ENCODE results near the gene SHISA9.
"Not testable (repeated sequence)": the region's sequence is repeated elsewhere in the genome, so short reads cannot be mapped to it uniquely, and the experiment has no call there.

The SHISA9 gene

DNA sequence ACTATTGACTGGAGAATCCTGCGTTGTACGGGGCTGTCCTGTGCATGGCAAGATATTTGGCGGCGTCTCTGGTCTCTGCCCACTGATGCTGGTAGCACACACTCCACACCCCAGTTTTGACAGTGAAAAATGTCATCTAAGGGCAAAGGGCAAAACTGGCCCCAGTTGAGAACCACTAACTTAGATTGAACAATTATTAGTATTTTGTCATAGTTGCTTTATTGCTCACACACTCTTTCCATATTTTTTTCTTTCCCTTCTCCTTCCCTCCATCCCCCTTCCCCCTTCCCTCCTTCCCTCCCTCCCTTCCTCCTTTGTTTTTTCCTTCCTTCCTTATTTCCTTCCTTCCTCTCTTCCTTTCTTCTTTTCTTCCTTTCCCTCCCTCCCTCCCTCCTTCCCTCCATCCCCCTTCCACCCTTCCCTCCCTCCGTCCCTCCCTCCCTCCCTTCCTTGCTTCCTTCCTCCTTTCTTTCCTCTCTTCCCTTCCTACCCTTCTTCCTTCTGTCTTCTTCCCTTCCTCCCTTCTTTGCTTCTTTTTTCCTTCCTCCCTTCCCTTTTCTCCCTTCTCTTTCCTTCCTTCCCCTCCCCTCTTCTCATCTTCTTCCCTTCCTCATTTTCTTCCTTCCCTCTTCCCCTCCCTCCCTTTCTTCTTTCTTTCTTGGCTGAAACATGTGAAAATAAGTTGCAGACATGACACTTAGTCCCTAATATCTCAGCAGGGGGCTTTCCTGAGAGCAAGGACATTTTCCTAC is 5.5 kb downstream of the SHISA9 start:
- Histone ChIP-seq H3K27me3 (peaks cover 28% of the 10 kb centered on the region), H3K36me3 (no peaks in the 10 kb centered on the region), H3K9me3 (no peaks in the 10 kb centered on the region), H3K4me3 (ENCODE audit: low read depth, low read length) (no peak overlapping the region), H3K4me1 (no peaks in the 10 kb centered on the region)
- TF ChIP-seq, protein P1, sequence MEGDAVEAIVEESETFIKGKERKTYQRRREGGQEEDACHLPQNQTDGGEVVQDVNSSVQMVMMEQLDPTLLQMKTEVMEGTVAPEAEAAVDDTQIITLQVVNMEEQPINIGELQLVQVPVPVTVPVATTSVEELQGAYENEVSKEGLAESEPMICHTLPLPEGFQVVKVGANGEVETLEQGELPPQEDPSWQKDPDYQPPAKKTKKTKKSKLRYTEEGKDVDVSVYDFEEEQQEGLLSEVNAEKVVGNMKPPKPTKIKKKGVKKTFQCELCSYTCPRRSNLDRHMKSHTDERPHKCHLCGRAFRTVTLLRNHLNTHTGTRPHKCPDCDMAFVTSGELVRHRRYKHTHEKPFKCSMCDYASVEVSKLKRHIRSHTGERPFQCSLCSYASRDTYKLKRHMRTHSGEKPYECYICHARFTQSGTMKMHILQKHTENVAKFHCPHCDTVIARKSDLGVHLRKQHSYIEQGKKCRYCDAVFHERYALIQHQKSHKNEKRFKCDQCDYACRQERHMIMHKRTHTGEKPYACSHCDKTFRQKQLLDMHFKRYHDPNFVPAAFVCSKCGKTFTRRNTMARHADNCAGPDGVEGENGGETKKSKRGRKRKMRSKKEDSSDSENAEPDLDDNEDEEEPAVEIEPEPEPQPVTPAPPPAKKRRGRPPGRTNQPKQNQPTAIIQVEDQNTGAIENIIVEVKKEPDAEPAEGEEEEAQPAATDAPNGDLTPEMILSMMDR (IDR thresholded peaks at IDR 0.05; ENCODE audit: low read depth, low read length): no peak
- DNase-seq: no peak

- TF ChIP-seq, protein P1 (IDR thresholded peaks at IDR 0.05; ENCODE audit: low read depth, low read length): peak; percentile 19; the same call in 1 of the 2 replicates
Observed at GRCh38 chr16:12907670-12908233, 6.4 kb downstream of the SHISA9 start.

GRCh38 chr16:12917246-12917645 is 15.8 kb downstream of the SHISA9 start:
- Histone ChIP-seq H3K27me3 (no peaks in the 10 kb centered on the region), H3K4me1 (no peaks in the 10 kb centered on the region), H3K4me3 (ENCODE audit: low read depth, low read length) (no peak overlapping the region), H3K36me3 (no peaks in the 10 kb centered on the region), H3K9me3 (no peaks in the 10 kb centered on the region)
- no peak for DNase-seq
- TF ChIP-seq, protein P1 (IDR thresholded peaks at IDR 0.05; ENCODE audit: low read depth, low read length): no peak

More at GRCh38 chr16:12907670-12908233, 6.4 kb downstream of the SHISA9 start:
- Histone ChIP-seq H3K4me3 (ENCODE audit: low read depth, low read length) (no peak overlapping the region), H3K27me3 (peaks cover 20% of the 10 kb centered on the region), H3K4me1 (no peaks in the 10 kb centered on the region), H3K9me3 (no peaks in the 10 kb centered on the region), H3K36me3 (no peaks in the 10 kb centered on the region)
- no peak for DNase-seq

GRCh38 chr16:12917653-12918052 is 16.3 kb downstream of the SHISA9 start:
- H3K36me3 ChIP-seq: no peaks in the 10 kb centered on the region
- no peaks in the 10 kb centered on the region for H3K4me1 ChIP-seq
- no peaks in the 10 kb centered on the region for H3K9me3 ChIP-seq
- no peaks in the 10 kb centered on the region for H3K27me3 ChIP-seq
- no peak overlapping the region for H3K4me3 ChIP-seq (ENCODE audit: low read depth, low read length)
- TF ChIP-seq, protein P1 (IDR thresholded peaks at IDR 0.05; ENCODE audit: low read depth, low read length): no peak
- no peak for DNase-seq

DNA sequence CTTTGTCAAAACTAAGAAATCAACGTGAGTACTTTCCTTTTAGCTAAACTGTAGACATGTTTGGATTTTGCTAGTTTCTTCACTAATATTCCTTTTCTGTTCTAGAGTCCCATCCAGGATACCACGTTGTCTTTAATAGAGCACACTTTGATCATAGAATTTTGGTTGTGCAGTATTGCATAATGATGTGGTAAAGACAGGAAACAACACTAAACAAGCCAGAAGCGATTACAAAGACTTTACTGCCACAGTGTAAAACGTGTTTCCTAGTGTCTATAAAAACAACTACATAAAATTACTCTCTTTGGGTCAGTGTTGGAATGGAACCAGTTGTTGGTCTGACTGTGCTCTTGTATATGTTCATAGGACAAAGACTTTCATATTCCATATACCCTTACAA is 19.3 kb downstream of the SHISA9 start:
- Histone ChIP-seq H3K4me3 (ENCODE audit: low read depth, low read length) (no peak overlapping the region), H3K9me3 (no peaks in the 10 kb centered on the region), H3K36me3 (no peaks in the 10 kb centered on the region), H3K4me1 (no peaks in the 10 kb centered on the region), H3K27me3 (no peaks in the 10 kb centered on the region)
- TF ChIP-seq, protein P1 (IDR thresholded peaks at IDR 0.05; ENCODE audit: low read depth, low read length): no peak
- no peak for DNase-seq

DNA sequence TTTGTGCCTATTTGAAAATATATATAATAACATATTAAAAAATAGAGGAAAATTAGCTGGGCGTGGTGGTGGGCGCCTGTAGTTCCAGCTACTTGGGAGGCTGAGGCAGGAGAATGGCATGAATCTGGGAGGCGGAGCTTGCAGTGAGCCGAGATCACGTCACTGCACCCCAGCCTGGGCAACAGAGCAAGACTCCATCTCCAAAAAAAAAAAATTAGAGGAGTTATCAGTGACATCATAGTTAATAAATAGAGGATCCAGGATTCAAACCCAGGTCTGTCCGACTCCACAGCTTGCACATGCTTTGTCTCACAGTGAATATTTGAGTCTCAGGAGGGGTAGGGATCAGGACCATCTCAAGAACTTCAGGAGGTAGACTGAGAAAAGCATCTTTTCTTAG is 22.2 kb downstream of the SHISA9 start:
- not testable (repeated sequence) for H3K9me3 ChIP-seq; DNase-seq; H3K4me1 ChIP-seq; H3K36me3 ChIP-seq; H3K4me3 ChIP-seq (ENCODE audit: low read depth, low read length); H3K27me3 ChIP-seq

Measured in BE2C (cell line).